GM19035 (cell line): ENCODE results near the gene ELFN1.

ENCODE experiments used
- ATAC-seq: cut with Tn5 transposase; IDR thresholded peaks from one replicate; pipeline ENCODE4 v1.9.1; 2021; ENCODE audit not compliant: unreplicated experiment

ELFN1 gene

DNA sequence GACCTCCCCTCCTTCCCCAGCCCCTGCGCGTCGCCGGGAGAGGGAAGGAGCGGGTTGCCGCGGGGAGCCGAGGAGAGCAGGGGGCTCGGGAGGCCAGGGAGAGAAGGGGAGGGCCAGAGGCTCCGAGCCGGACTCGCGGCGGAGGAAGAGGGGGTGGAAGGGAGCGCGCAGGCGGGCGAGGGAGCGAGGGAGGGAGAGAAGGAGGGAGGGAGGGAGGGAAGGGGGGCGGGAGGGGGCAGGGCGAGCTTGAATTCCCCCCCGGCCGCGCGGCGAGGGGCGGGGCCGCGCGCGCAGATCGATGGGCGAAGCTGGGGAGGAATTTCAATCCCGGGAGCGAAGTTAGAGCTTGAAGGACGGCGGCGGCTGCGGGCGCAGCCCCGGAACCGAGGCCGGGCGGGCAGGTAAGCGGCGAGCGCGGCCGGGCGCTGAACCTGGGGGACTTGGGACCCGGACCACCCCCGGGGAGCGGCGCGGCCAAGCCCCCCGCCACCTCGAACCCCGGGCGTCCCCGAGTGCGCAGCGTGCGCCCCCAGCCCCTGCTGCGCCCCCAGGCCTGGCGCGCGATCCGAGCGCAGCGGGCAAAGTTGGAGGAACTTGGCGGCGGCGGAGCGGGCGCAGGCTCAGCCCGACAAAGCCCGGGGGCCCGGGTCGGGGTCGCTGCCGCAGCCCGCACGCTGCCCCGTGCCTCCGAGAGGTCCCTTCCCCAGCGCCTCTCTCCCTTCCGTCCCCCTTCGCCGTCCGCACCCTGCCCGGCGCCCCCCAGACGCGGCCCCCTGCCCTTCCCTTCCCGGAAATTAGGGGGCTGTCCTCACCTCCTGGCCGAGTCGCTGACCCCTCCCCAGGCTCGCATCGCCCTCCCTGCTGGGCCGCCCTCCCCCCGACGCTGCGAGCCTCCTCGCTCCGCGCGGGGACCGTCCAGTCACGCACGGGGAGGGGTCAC, at the start of gene ELFN1:
TSS of gene ELFN1 (plus strand) at position 324 of the 940 bp plus-strand sequence. CDS start 74,320 bp downstream, outside the sequence.
- no peak for ATAC-seq

GRCh38 chr7:1620835-1621234, 49.2 kb upstream of the ELFN1 start:
- ATAC-seq = no peak

GRCh38 chr7:1621718-1622117, 48.4 kb upstream of the ELFN1 start:
- ATAC-seq = no peak

DNA sequence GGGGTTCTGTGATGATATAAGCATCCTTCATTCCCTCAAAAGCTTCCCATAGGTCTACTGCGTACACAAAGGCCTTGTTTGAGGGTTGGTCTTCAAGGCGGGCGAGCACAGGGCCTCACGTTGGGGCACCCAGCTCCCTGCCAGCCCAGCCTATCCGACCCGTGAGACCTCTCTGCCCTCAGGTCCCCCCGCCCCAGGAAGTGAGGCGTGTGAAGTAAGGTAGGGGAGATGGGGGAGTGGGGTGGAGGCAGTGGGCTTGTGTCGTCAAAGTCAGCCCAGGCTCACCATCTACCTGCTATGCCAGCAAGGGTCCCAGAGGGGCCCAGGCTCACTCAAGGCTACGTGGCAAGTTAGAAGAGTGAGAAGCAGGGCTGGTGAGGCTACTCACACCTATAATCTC, 47.6 kb upstream of the ELFN1 start:
- ATAC-seq = no peak

GRCh38 chr7:1623810-1624209, 46.3 kb upstream of the ELFN1 start:
- ATAC-seq = no peak

DNA sequence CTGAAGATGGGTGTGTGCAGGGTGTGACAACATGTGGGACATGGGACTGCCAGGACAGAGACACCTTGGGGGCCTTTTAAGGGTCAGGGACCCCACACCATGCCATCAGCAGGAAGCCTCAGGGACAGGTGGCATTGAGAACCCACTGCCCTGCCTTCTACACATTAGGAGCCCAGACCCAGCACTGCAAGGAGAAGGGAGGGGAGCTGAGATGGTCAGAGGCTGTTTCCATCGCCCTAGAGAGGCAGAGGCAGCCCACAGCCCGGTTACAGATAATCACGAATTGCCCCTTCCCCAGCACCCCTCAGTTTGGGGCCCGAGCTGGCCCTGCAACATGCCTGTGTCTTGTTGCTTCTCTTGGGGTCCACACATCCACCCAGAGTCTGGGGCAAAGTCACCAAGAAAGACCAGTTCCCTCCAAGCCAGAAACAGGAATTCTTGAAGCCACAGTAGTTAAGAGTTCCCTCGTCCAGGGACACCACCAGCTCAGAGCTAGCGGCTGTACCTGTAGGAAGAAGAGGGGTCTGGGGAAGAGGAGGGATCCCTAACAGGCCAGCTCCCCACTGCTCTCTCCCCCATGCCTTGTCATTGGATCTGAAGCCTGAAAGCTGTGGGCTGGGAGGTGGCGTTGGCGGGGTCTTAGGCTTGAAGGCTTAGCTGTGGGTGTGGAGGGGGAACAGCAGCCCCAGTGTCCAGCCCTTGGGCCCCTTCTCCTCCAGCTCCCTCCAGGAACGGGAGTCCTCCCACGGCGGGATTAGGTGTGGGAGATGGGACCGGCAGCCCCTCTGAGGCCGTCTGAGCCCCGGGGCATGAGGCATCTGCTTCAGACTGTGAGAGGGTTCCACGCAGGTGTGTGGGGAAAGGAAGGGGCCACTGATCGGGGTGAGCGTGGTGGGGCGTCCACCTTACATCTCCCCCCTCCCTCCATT, 44.8 kb upstream of the ELFN1 start:
- no peak for ATAC-seq

- no peak for ATAC-seq
Measured at GRCh38 chr7:1626769-1627168, 43.3 kb upstream of the ELFN1 start.

DNA sequence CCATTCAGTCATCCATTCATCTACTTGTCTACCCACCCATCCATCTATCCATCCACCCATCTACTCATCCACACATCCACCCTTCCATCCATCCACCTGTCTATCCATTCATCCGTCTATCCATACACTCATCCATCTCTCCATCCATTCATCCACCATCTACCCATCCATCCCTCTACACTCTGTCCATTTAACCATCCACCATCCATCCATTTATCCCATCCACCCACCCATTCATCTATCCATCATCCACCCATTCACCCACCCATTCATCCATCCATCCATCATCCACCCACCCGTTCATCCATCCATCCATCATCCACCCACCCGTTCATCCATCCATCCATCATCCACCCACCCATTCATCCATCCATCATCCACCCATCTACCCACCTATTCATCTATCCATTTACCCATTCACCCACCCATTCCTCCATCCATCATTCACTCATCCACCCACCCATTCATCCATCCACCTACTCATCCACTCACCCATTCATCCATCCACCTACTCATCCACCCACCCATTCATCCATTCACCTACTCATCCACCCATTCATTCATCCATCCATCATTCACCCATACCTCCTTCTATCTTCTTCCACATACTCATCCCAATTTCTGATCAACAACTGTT, 39.3 kb upstream of the ELFN1 start:
- no peak for ATAC-seq

DNA sequence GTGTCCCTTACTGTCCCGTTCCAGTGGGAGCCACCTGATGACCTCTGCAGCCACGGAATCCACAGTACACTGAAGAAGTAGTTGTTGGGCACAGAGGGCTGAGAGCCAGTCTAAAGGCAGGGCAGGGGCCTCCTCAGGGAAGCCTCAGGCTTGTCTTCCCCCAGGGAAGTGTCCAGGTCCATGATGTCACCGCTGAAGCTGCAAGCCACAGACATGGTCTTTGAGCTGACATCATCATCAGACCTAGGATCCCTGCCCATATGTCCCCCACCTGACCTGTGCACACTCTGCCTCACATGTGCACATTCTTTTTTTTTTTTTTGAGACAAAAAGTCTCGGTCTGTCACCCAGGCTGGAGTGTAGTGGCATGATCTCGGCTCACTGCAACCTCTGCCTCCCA, 38.4 kb upstream of the ELFN1 start:
- ATAC-seq = no peak

GRCh38 chr7:1632506-1632905, 37.6 kb upstream of the ELFN1 start:
- ATAC-seq = no peak

DNA sequence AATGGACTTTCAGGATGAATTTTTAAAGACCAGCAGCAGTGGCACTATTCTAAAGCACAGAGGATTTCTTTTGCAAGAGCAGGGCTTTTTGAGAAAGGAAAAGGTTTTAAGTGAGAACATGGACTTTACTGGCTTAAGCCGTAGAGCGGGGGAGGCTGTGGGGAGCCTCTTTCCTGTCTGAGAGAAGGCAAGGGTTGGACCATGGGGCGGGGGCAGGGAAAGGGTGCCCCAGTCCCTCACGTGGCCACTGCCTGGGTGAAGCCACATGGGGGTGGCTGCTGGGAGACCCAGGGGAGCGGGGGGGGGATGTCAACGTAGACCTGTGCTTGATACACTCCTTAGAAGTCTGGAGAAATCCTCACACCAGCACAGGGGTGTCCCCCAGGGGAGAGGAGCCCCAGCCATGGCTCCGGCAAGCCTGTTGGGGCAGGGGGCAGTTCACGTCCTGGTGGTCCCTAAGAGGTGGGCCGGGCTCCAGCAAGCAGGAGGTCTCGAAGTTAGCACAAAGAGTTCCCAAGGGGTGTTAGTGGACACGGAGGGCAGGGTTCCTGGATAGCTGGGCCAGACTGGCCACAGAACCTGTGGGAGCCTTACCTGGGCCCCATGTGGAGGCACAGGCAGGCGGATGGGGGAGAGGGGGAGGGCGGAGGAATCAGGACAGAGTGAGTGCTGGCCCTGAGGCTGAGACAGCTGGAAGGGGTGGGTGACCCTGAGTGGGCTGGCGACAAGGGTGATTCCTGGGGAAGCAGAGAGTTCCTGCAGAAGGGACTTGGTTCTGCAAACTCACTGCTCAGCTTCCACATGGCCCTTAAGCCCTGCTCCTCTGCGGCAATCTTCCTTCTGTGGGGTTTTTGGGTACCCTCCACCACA, 36.9 kb upstream of the ELFN1 start:
- ATAC-seq = no peak

GRCh38 chr7:1635401-1635800, 34.7 kb upstream of the ELFN1 start:
- no peak for ATAC-seq

DNA sequence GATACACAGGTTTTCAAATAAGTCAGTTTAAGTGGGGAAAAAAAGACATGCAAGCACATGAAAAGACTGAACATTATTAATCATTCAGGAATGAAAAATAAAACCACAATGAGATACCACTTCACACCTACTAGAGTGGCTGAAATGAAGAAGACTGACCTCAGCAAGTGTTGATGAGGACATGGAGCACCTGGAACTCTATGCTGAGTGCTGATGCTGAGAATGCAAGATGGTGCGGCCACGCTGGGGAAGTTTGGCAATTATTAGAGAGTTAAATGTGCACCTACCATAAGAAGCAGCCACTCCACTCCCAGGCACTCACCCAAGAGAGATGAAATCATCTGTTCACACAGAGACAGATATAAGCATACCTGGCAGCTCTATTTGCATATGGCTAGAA, 32.9 kb upstream of the ELFN1 start:
- ATAC-seq = no peak

DNA sequence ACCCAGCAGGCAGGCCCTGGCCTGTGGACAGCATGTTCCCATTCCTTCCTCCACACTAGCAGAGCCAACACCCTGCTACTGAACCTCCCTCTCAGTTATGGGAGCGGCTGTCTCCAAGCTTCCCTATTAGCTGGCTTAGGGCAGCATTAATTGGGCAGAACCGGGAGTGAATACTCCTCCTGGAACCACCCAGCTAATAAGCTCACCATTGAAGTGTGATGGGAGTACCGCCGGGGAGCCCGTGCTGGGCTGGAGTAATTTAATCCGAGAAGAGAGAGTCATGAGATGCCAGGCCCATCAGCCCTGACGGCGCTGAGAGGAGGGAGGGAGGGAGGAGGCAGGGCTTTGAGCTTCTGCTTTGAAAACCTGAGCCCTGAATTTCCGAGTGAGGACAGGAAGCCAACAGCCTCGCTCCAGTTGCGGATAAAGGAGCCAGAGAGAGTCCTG, 31.8 kb upstream of the ELFN1 start:
- ATAC-seq = no peak

- ATAC-seq = no peak
Measured at GRCh38 chr7:1639071-1639470, 31.0 kb upstream of the ELFN1 start.

DNA sequence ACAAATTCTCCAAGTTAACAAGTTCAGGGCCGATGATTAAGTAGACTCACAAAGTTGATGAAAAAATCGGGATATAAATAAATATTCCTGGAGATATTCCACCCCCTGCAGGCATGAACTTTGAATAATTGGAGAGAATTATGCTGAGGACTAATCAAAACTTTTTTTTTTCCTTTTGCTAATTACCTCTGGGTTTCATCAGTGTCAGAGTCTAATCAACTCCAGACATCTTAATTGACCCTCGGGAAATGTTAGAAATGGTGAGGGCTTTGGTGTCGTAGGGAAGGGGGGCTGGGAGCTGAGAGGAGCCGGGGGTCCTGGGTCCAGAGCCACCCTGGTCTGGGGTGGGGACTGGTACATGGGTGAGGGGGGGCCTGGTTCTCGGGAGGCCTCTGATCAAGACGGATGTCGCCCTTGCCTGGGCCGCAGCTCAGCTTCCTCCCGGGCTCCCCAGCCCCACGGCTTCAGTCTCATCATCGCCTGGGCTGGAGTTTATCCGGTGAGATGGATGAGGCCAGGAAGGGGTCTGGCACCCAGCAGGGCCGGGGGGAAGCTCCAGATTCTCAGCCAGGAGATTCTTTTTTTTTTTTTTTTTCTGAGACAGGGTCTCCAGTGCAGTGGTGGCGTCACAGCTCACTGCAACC, 30.4 kb upstream of the ELFN1 start:
- no peak for ATAC-seq

- ATAC-seq = no peak
Measured at GRCh38 chr7:1640376-1641172, 29.5 kb upstream of the ELFN1 start.

- ATAC-seq = no peak
Measured at GRCh38 chr7:1641173-1641572, 28.9 kb upstream of the ELFN1 start.

GRCh38 chr7:1641661-1642260, 28.3 kb upstream of the ELFN1 start:
- ATAC-seq = no peak
